GM13977 (cell line): ENCODE results near the gene SPATS2.

Source experiments
- DNase-seq: peaks from one replicate; pipeline ENCODE4 v3.0.0; 2012; ENCODE audit warnings: low spot score
- CTCF ChIP-seq: IDR thresholded peaks from 2 replicates; pipeline ENCODE4 v1.5.1; 2012; ENCODE audit warnings: mild to moderate bottlenecking, control low read depth; ENCODE audit not compliant: insufficient read depth; ENCODE audit errors: extremely low read depth, missing control alignments
- in situ Hi-C: fragments of 300-500 bp; cut with MboI; formaldehyde crosslinking; loops from one replicate; pipeline ENCODE4 v1.12.0; 2022; ENCODE audit warnings: low sequenced_read_pairs, low pct_unique_long_range_greater_than_20kb, mixed read lengths, inconsistent platforms; ENCODE audit not compliant: unreplicated experiment

Gene SPATS2

GRCh38 chr12:49483619-49484018 lies 116.4 kb downstream of the SPATS2 start:
- TF ChIP-seq CTCF, result no peak
- DNase-seq, result no peak
- in situ Hi-C loops, result no loop called here

GRCh38 chr12:49487605-49488004 lies 120.3 kb downstream of the SPATS2 start:
- in situ Hi-C loops, result no loop called here
- TF ChIP-seq CTCF, result no peak
- no peak for DNase-seq

GRCh38 chr12:49489154-49489553 lies 121.9 kb downstream of the SPATS2 start:
- DNase-seq, result no peak
- TF ChIP-seq CTCF, result no peak
- in situ Hi-C loops, result no loop called here

- in situ Hi-C loops, result no loop called here
- DNase-seq, result no peak
- TF ChIP-seq CTCF, result no peak
Observed at GRCh38 chr12:49489720-49490119, 122.5 kb downstream of the SPATS2 start.

GRCh38 chr12:49491823-49492222 lies 124.6 kb downstream of the SPATS2 start:
- no peak for DNase-seq
- in situ Hi-C loops, result no loop called here
- TF ChIP-seq CTCF, result no peak

- DNase-seq, result no peak
- in situ Hi-C loops, result no loop called here
- TF ChIP-seq CTCF, result no peak
Observed at GRCh38 chr12:49493900-49494299, 126.6 kb downstream of the SPATS2 start.
